Endothelial cell of umbilical vein (primary cell): ENCODE results near the gene GNAI1. TPM values are rescaled to one million over a fixed set of nuclear protein-coding genes. Genes with fewer than 3 reads are reported as not detected.

Experiments
- BruUV-seq: library from RNA; stranded (reverse); fragments of 400-500 nt; replicated peaks from 2 replicates; lab custom pipeline; 2021; lab: Mats Ljungman, UMichigan
- CTCF ChIA-PET: fragments of 300-600, 350-600 bp; sonication (Branson Sonifier 250); formaldehyde crosslinking; loops from one replicate; lab custom pipeline; 2021; ENCODE audit warnings: antibody characterized with exemption, inconsistent platforms; lab: Charles Lee
- POLR2A ChIA-PET: fragments of 300-600, 350-600 bp; sonication (Branson Sonifier 250); formaldehyde crosslinking; loops from one replicate; lab custom pipeline; 2021; ENCODE audit warnings: antibody characterized with exemption, inconsistent platforms; lab: Charles Lee
- DNase-seq: peaks from one replicate; pipeline ENCODE4 v3.0.0-alpha.2; 2011; ENCODE audit warnings: low read depth, low spot score
- FAIRE-seq: peaks from 2 replicates; lab custom pipeline; 2011; peaks lifted over from hg19 to GRCh38; lab: Jason Lieb, UNC
- H2AFZ ChIP-seq: 2 replicates; pipeline ENCODE4 v1.6.0; 2012; ENCODE audit warnings: low read depth, low read length, control low read depth, inconsistent platforms
- H3K27ac ChIP-seq: 2 replicates; pipeline ENCODE4 v1.5.1; 2011; ENCODE audit warnings: low read depth, mild to moderate bottlenecking, control low read depth, low read length, moderate library complexity; ENCODE audit not compliant: insufficient read depth
- H3K27me3 ChIP-seq, 2 experiments: 2 replicates each; pipeline versions ENCODE4 v1.6.0 to v1.6.1; 2011; ENCODE audit warnings: low read length in 2 of 2, mixed read lengths in 1 of 2; ENCODE audit not compliant: control insufficient read depth in 2 of 2, insufficient read depth in 2 of 2
- H3K36me3 ChIP-seq, 2 experiments: 2 replicates in 1 of 2; 3 replicates in 1 of 2; pipeline ENCODE4 v1.5.1; 2011; ENCODE audit warnings: low read length in 2 of 2, mild to moderate bottlenecking in 1 of 2, moderate library complexity in 1 of 2; ENCODE audit not compliant: control insufficient read depth in 2 of 2, insufficient read depth in 2 of 2; ENCODE audit errors: extremely low read depth in 1 of 2
- H3K4me1 ChIP-seq: 3 replicates; pipeline ENCODE4 v1.5.1; 2011; ENCODE audit warnings: mild to moderate bottlenecking, low read length; ENCODE audit not compliant: control insufficient read depth, insufficient read depth; ENCODE audit errors: extremely low read depth
- H3K4me2 ChIP-seq: 2 replicates; pipeline ENCODE4 v1.6.1; 2011; ENCODE audit warnings: low read length, control low read depth, mixed read lengths; ENCODE audit not compliant: insufficient read depth
- H3K4me3 ChIP-seq, 3 experiments: fragments of 200-600 bp in 1 of 3; sonication (generic), shearing (Covaris generic) in 1 of 3; replicated peaks in 1 of 3; 2 replicates each; pipeline ENCODE4 v1.5.1; 2011 to 2016; ENCODE audit warnings: control low read depth in 3 of 3, low read length in 3 of 3, mild to moderate bottlenecking in 2 of 3, inconsistent platforms in 1 of 3, low read depth in 1 of 3, moderate library complexity in 1 of 3; ENCODE audit not compliant: insufficient read depth in 1 of 3
- H3K79me2 ChIP-seq: 2 replicates; pipeline ENCODE4 v1.6.0; 2012; ENCODE audit warnings: low read length, inconsistent platforms; ENCODE audit not compliant: control insufficient read depth, insufficient read depth
- H3K9ac ChIP-seq: replicated peaks from 2 replicates; pipeline ENCODE3; 2011; ENCODE audit warnings: low read length, control low read depth; ENCODE audit not compliant: insufficient read depth; ENCODE audit errors: extremely low read depth
- H3K9me1 ChIP-seq: replicated peaks from 3 replicates; pipeline ENCODE4 v1.6.0; 2011; ENCODE audit warnings: mild to moderate bottlenecking, low read length; ENCODE audit not compliant: control insufficient read depth, insufficient read depth; ENCODE audit errors: extremely low read depth
- H3K9me3 ChIP-seq: replicated peaks from 2 replicates; pipeline ENCODE4 v1.5.1; 2012; ENCODE audit warnings: low read length, inconsistent platforms; ENCODE audit not compliant: control insufficient read depth, insufficient read depth
- H4K20me1 ChIP-seq: replicated peaks from 2 replicates; pipeline ENCODE3; 2011; ENCODE audit warnings: mild to moderate bottlenecking, low read length; ENCODE audit not compliant: control insufficient read depth, insufficient read depth; ENCODE audit errors: extremely low read depth
- CTCF ChIP-seq, 2 donors: IDR thresholded peaks; 1 replicate in 1 of 2; 2 replicates in 1 of 2; pipeline ENCODE4 v1.5.1; 2011; ENCODE audit warnings: low read length in 2 of 2, mild to moderate bottlenecking in 2 of 2, moderate library complexity in 2 of 2, control low read depth in 1 of 2, inconsistent platforms in 1 of 2, low read depth in 1 of 2; ENCODE audit not compliant: insufficient read depth in 1 of 2; ENCODE audit errors: extremely low read depth in 1 of 2
- EZH2 ChIP-seq: IDR thresholded peaks from 2 replicates; pipeline ENCODE4 v1.6.1; 2012; ENCODE audit warnings: borderline replicate concordance, low read depth, mild to moderate bottlenecking, moderate library complexity, low read length, inconsistent platforms; ENCODE audit not compliant: severe bottlenecking
- FOS ChIP-seq: IDR thresholded peaks from 2 replicates; pipeline ENCODE4 v1.6.1; 2011; ENCODE audit warnings: mild to moderate bottlenecking, low read length, moderate library complexity, borderline replicate concordance; ENCODE audit not compliant: insufficient read depth
- GATA2 ChIP-seq: IDR thresholded peaks from 2 replicates; pipeline ENCODE4 v1.7.0; 2011; ENCODE audit warnings: low read depth, mild to moderate bottlenecking, moderate library complexity, mixed read lengths, low read length; ENCODE audit not compliant: insufficient read length, insufficient read depth
- JUN ChIP-seq: IDR thresholded peaks from 2 replicates; pipeline ENCODE4 v1.6.1; 2011; ENCODE audit warnings: borderline replicate concordance, low read depth; ENCODE audit not compliant: insufficient read length, insufficient read depth
- MAX ChIP-seq: IDR thresholded peaks from 2 replicates; pipeline ENCODE4 v1.6.1; 2011; ENCODE audit not compliant: insufficient read depth, insufficient read length
- MYC ChIP-seq: IDR thresholded peaks from one replicate; pipeline ENCODE4 v1.6.1; 2011; ENCODE audit warnings: mild to moderate bottlenecking, low read depth, low read length
- POLR2A ChIP-seq: IDR thresholded peaks from 2 replicates; pipeline ENCODE4 v1.6.1; 2012; ENCODE audit warnings: low read depth, mild to moderate bottlenecking, control low read depth, low read length
- POLR2AphosphoS5 ChIP-seq: IDR thresholded peaks from 2 replicates; pipeline ENCODE4 v1.6.1; 2012; ENCODE audit warnings: low read depth, mild to moderate bottlenecking, control low read depth, low read length, moderate library complexity; ENCODE audit not compliant: insufficient read depth
- dilution Hi-C: fragments of 300-500 bp; cut with MboI; formaldehyde crosslinking; loops from one replicate; pipeline ENCODE4 v1.15.0; 2019; ENCODE audit warnings: low sequenced_read_pairs; ENCODE audit not compliant: extremely low pct_ligation_motif_present
- intact Hi-C: fragments of 100-400 bp; cut with micrococcal nuclease; formaldehyde crosslinking; loops from one replicate; pipeline ENCODE4 v1.10.0; 2022
- polyA plus RNA-seq, 4 experiments: library from polyadenylated mRNA; depleted of rRNA in 3 of 4; stranded (reverse) in 3 of 4; unstranded in 1 of 4; fragments of >200 nt; gene quantifications; 2 replicates each; pipeline versions ENCODE4 v1.2.1 to v1.2.3, GENCODE V29; 2011 to 2012; ENCODE audit warnings: missing spikeins in 1 of 4
- total RNA-seq: library from RNA; stranded (reverse); gene quantifications from 2 replicates; pipeline ENCODE4 v1.2.3, GENCODE V29; 2021

The GNAI1 gene
- total and polyA plus RNA-seq, 2 donors (not counting 3 experiments of a cell fraction or from before 2014, with no cell fraction given), result 7.5 to 15.0 TPM

- Histone ChIP-seq H2AFZ (no peak overlapping the region), H3K36me3 (no peaks in the 10 kb centered on the region), H3K4me2 (no peak overlapping the region), H3K27me3 (no peaks in the 10 kb centered on the region), H3K9me1 (no peaks in the 10 kb centered on the region), H3K9me3 (no peaks in the 10 kb centered on the region), H3K4me1 (no peaks in the 10 kb centered on the region), H3K79me2 (no peaks in the 10 kb centered on the region), H4K20me1 (no peaks in the 10 kb centered on the region), H3K4me3 (no peak overlapping the region), H3K27ac (no peak overlapping the region), H3K9ac (no peak overlapping the region)
- no TSS peak for BruUV-seq
- FAIRE-seq (no peak), DNase-seq (no peak)
- dilution Hi-C loops, result no loop called here
- POLR2A ChIA-PET, result no interaction called here
- intact Hi-C loops, result no loop called here
- no peak for TF ChIP-seq MYC
- CTCF ChIA-PET, result no interaction called here
Observed at GRCh38 chr7:80263333-80263732, 128.7 kb downstream of the GNAI1 start.

- Histone ChIP-seq H3K4me2 (no peak overlapping the region), H3K27ac (no peak overlapping the region), H3K36me3 (no peaks in the 10 kb centered on the region), H3K27me3 (no peaks in the 10 kb centered on the region), H3K9ac (no peak overlapping the region), H4K20me1 (no peaks in the 10 kb centered on the region), H3K4me3 (no peak overlapping the region), H3K9me1 (no peaks in the 10 kb centered on the region), H2AFZ (no peak overlapping the region), H3K4me1 (no peaks in the 10 kb centered on the region), H3K9me3 (no peaks in the 10 kb centered on the region), H3K79me2 (no peaks in the 10 kb centered on the region)
- no peak for DNase-seq
- POLR2A ChIA-PET, result no interaction called here
- dilution Hi-C loops, result no loop called here
- intact Hi-C loops, result no loop called here
- BruUV-seq, result no TSS peak
- no peak for TF ChIP-seq GATA2
- no peak for TF ChIP-seq JUN
- no peak for TF ChIP-seq POLR2A
- TF ChIP-seq MYC, result no peak
- no peak for TF ChIP-seq POLR2AphosphoS5
- no peak for TF ChIP-seq MAX
- TF ChIP-seq EZH2, result no peak
- TF ChIP-seq CTCF (IDR thresholded peaks at IDR 0.05; ENCODE audit: extremely low read depth in 1 of 2, insufficient read depth in 1 of 2, low read depth in 1 of 2, low read length in 2 of 2), result no peak
- no peak for TF ChIP-seq FOS
- FAIRE-seq, result no peak
- CTCF ChIA-PET, result no interaction called here
Observed at GRCh38 chr7:80263821-80264220, 129.2 kb downstream of the GNAI1 start.
